HepG2 (cell line): ENCODE measurements around the gene ELP5. TPM values are rescaled to one million over a fixed set of nuclear protein-coding genes. Genes with fewer than 3 reads are reported as not detected.

Source experiments
- AFF4 ChIP-seq: sonication (generic); formaldehyde crosslinking; IDR thresholded peaks from 2 replicates; pipeline ENCODE4 v1.4.0; 2020; ENCODE audit warnings: missing genetic modification reagents
- CENPX ChIP-seq: sonication (generic); formaldehyde crosslinking; IDR thresholded peaks from 2 replicates; pipeline ENCODE4 v1.9.0; 2021; ENCODE audit warnings: mild to moderate bottlenecking, missing genetic modification reagents, moderate library complexity
- CSRNP2 ChIP-seq: sonication (generic); formaldehyde crosslinking; conservative IDR thresholded peaks from 2 replicates; pipeline ENCODE4 v1.8.0; 2022; ENCODE audit warnings: low read depth, missing genetic modification reagents
- NCOA2 ChIP-seq: sonication (generic); formaldehyde crosslinking; IDR thresholded peaks from 2 replicates; pipeline ENCODE4 v1.8.0; 2022; ENCODE audit warnings: inconsistent platforms
- NFE2 ChIP-seq: sonication (generic); formaldehyde crosslinking; IDR thresholded peaks from 2 replicates; pipeline ENCODE4 v1.4.0; 2020; ENCODE audit warnings: missing genetic modification reagents
- NFIC ChIP-seq: IDR thresholded peaks from 2 replicates; pipeline ENCODE4 v1.6.1; 2012; ENCODE audit warnings: mild to moderate bottlenecking, low read length, inconsistent platforms
- PHF20 ChIP-seq: sonication (generic); formaldehyde crosslinking; IDR thresholded peaks from 2 replicates; pipeline ENCODE4 v1.5.0; 2020; ENCODE audit warnings: mild to moderate bottlenecking, missing genetic modification reagents
- RARA ChIP-seq: IDR thresholded peaks from 2 replicates; pipeline ENCODE4 v1.6.1; 2016; ENCODE audit warnings: missing genetic modification reagents, missing compliant biosample characterization
- SNRNP70 ChIP-seq: fragments of 200-400 bp; formaldehyde crosslinking; IDR thresholded peaks from 2 replicates; pipeline ENCODE4 v1.6.1; 2017; ENCODE audit warnings: mild to moderate bottlenecking, low read depth, low read length, moderate library complexity
- STAT6 ChIP-seq: sonication (generic); formaldehyde crosslinking; IDR thresholded peaks from 2 replicates; pipeline ENCODE4 v1.4.0; 2020; ENCODE audit warnings: missing genetic modification reagents, mild to moderate bottlenecking, borderline replicate concordance
- XBP1 ChIP-seq: sonication (generic); formaldehyde crosslinking; IDR thresholded peaks from 2 replicates; pipeline ENCODE4 v1.5.0; 2020; ENCODE audit warnings: missing genetic modification reagents
- ZBTB20 ChIP-seq: sonication (generic); formaldehyde crosslinking; IDR thresholded peaks from 2 replicates; pipeline ENCODE4 v1.8.1; 2023; ENCODE audit warnings: missing genetic modification reagents, low read depth, mild to moderate bottlenecking, borderline replicate concordance
- ZNF367 ChIP-seq: sonication (generic); formaldehyde crosslinking; IDR thresholded peaks from 2 replicates; pipeline ENCODE4 v1.4.0; 2020; ENCODE audit warnings: missing genetic modification reagents, borderline replicate concordance
- ZNF503 ChIP-seq: sonication (generic); formaldehyde crosslinking; IDR thresholded peaks from 2 replicates; pipeline ENCODE4 v1.4.0; 2020; ENCODE audit warnings: missing genetic modification reagents
- ZNF562 ChIP-seq: sonication (generic); formaldehyde crosslinking; IDR thresholded peaks from 2 replicates; pipeline ENCODE4 v1.8.0; 2022; ENCODE audit warnings: missing genetic modification reagents, borderline replicate concordance
- ZNF576 ChIP-seq: sonication (generic); formaldehyde crosslinking; IDR thresholded peaks from 2 replicates; pipeline ENCODE4 v1.4.0; 2020; ENCODE audit warnings: mild to moderate bottlenecking, missing genetic modification reagents
- ZNF589 ChIP-seq: sonication (generic); formaldehyde crosslinking; conservative IDR thresholded peaks from 2 replicates; pipeline ENCODE4 v1.8.0; 2022; ENCODE audit warnings: mild to moderate bottlenecking, moderate library complexity, missing genetic modification reagents
- ZNF678 ChIP-seq: sonication (generic); formaldehyde crosslinking; IDR thresholded peaks from 2 replicates; pipeline ENCODE4 v1.4.0; 2020; ENCODE audit warnings: mild to moderate bottlenecking, missing genetic modification reagents
- ZNF841 ChIP-seq: sonication (generic); formaldehyde crosslinking; IDR thresholded peaks from 2 replicates; pipeline ENCODE4 v1.8.1; 2023; ENCODE audit warnings: missing genetic modification reagents, borderline replicate concordance
- polyA plus RNA-seq, 8 experiments: library from polyadenylated mRNA; depleted of rRNA in 3 of 8; stranded (reverse) in 7 of 8; unstranded in 1 of 8; fragments of >200 nt; fragmentation: Illumina TruSeq in 4 of 8; extraction: Trizol in 4 of 8; gene quantifications; 2 replicates each; pipeline versions ENCODE4 v1.2.1 to v1.2.3, GENCODE V29; 2011 to 2016; ENCODE audit warnings: low read depth in 4 of 8, missing spikeins in 1 of 8, mixed read lengths in 1 of 8; ENCODE audit not compliant: insufficient read depth in 1 of 8
- total RNA-seq, 5 experiments: library from RNA; depleted of rRNA; stranded (reverse); fragments of >200 nt; fragmentation: Illumina TruSeq; extraction: Trizol; gene quantifications; 2 replicates each; pipeline ENCODE4 v1.2.3, GENCODE V29; 2016; ENCODE audit warnings: low read depth in 1 of 5

ELP5 gene
- total and polyA plus RNA-seq, 2 of the 13 experiments (the other 11 are each of a cell fraction or from before 2014, with no cell fraction given), result 67.6 to 69.8 TPM

- TF ChIP-seq ZNF367 (no peak), ZBTB20 (peak; percentile 64; the same call in 1 of the 2 replicates), RARA (CRISPR knock-in tag) (peak; percentile 60), XBP1 (CRISPR knock-in tag) (no peak), NFIC (no peak), ZNF503 (CRISPR knock-in tag) (no peak), STAT6 (no peak), ZNF678 (CRISPR knock-in tag) (no peak), NFE2 (no peak), ZNF562 (CRISPR knock-in tag) (no peak), ZNF589 (CRISPR knock-in tag) (no peak), SNRNP70 (no peak), AFF4 (CRISPR knock-in tag) (0 out of 2 replicates have a peak, but pooled peaks have one; percentile 19), ZNF576 (CRISPR knock-in tag) (no peak), CSRNP2 (CRISPR knock-in tag) (no peak), PHF20 (CRISPR knock-in tag) (no peak; the same call in 1 of the 2 replicates), NCOA2 (CRISPR knock-in tag) (peak; percentile 39; the same call in 1 of the 2 replicates), ZNF841 (CRISPR knock-in tag) (no peak), CENPX (CRISPR knock-in tag) (no peak)
These were observed 6.9 kb downstream of the ELP5 start (continued) for GRCh38 chr17:7258731-7259554.
